Epithelial cell of proximal tubule (primary cell): ENCODE data around the gene ADAMTSL5. TPM values are rescaled to one million over a fixed set of nuclear protein-coding genes. Genes with fewer than 3 reads are reported as not detected.

Source experiments
- DNase-seq: peaks from one replicate; pipeline ENCODE4 v3.0.0-alpha.2; 2011; ENCODE audit warnings: low read depth
- H3K4me3 ChIP-seq: 2 replicates; pipeline ENCODE4 v1.5.1; 2011; ENCODE audit warnings: low read depth, mild to moderate bottlenecking, low read length
- total RNA-seq: library from RNA; depleted of rRNA; stranded (reverse); fragments of >200 nt; gene quantifications from 2 replicates; pipeline ENCODE4 v1.2.3, GENCODE V29; 2015
- TF ChIP-seq, protein P1 (sequence below): conservative IDR thresholded peaks from 2 replicates; pipeline ENCODE4 v1.5.1; 2012; ENCODE audit warnings: low read depth, mild to moderate bottlenecking, low read length

Gene ADAMTSL5
- total RNA-seq, 1 donor from 2014 or later: 0.23 TPM

DNA sequence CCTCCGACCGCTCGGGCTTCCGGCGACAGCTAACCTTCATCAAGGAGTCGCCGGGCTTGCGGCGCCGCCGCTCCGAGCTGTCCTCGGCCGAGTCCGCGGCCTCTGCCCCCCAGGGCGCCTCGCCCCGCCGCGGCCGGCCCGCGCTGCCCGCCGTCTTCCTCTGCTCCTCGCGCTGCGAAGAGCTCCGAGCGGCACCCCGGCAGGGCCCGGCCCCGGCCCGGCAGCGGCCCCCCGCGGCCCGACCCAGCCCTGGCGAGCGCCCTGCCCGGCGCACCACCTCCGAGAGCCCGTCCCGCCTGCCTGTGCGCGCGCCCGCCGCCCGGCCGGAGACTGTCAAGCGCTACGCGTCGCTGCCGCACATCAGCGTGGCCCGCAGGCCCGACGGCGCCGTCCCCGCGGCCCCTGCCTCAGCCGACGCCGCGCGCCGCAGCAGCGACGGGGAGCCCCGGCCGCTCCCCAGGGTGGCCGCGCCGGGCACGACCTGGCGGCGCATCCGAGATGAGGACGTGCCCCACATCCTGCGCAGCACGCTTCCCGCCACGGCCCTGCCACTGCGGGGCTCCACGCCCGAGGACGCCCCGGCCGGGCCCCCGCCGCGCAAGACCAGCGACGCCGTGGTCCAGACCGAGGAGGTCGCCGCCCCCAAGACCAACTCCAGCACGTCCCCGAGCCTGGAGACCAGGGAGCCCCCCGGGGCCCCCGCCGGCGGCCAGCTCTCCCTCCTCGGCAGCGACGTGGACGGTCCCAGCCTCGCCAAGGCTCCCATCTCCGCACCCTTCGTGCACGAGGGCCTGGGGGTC, 43.4 kb downstream of the ADAMTSL5 start:
- TF ChIP-seq, protein P1, sequence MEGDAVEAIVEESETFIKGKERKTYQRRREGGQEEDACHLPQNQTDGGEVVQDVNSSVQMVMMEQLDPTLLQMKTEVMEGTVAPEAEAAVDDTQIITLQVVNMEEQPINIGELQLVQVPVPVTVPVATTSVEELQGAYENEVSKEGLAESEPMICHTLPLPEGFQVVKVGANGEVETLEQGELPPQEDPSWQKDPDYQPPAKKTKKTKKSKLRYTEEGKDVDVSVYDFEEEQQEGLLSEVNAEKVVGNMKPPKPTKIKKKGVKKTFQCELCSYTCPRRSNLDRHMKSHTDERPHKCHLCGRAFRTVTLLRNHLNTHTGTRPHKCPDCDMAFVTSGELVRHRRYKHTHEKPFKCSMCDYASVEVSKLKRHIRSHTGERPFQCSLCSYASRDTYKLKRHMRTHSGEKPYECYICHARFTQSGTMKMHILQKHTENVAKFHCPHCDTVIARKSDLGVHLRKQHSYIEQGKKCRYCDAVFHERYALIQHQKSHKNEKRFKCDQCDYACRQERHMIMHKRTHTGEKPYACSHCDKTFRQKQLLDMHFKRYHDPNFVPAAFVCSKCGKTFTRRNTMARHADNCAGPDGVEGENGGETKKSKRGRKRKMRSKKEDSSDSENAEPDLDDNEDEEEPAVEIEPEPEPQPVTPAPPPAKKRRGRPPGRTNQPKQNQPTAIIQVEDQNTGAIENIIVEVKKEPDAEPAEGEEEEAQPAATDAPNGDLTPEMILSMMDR: no peak
- no peak for DNase-seq
- H3K4me3 ChIP-seq: peak overlapping the region; percentile 46

DNA sequence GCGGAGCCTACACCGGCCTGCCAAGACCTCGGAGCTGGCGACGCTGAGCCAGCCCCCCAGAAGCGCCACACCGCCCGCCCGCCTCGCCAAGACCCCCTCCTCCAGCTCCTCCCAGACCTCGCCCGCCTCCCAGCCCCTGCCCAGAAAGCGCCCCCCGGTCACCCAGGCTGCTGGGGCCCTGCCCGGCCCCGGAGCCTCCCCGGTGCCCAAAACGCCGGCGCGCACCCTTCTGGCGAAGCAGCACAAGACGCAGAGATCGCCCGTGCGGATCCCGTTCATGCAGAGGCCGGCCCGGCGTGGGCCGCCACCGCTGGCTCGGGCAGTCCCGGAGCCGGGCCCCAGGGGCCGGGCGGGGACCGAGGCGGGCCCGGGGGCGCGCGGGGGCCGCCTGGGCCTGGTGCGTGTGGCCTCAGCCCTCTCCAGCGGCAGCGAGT, 44.0 kb downstream of the ADAMTSL5 start:
- TF ChIP-seq, protein P1: no peak
- H3K4me3 ChIP-seq: peak overlapping the region; percentile 25
- DNase-seq: no peak

DNA sequence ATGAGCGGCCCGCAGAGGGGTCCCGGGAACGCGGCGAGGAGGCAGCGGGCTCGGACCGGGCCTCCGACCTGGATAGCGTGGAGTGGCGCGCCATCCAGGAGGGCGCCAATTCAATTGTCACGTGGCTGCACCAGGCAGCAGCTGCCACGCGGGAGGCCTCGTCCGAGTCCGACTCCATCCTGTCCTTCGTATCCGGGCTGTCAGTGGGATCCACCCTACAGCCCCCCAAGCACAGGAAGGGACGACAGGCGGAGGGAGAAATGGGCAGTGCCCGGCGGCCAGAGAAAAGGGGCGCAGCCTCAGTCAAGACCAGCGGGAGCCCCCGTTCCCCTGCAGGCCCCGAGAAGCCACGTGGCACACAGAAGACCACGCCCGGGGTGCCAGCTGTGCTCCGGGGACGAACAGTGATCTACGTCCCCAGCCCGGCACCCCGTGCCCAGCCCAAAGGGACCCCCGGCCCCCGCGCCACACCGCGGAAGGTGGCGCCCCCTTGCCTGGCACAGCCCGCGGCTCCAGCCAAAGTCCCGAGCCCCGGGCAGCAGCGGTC, 44.5 kb downstream of the ADAMTSL5 start:
- H3K4me3 ChIP-seq: peak overlapping the region; percentile 25

DNA sequence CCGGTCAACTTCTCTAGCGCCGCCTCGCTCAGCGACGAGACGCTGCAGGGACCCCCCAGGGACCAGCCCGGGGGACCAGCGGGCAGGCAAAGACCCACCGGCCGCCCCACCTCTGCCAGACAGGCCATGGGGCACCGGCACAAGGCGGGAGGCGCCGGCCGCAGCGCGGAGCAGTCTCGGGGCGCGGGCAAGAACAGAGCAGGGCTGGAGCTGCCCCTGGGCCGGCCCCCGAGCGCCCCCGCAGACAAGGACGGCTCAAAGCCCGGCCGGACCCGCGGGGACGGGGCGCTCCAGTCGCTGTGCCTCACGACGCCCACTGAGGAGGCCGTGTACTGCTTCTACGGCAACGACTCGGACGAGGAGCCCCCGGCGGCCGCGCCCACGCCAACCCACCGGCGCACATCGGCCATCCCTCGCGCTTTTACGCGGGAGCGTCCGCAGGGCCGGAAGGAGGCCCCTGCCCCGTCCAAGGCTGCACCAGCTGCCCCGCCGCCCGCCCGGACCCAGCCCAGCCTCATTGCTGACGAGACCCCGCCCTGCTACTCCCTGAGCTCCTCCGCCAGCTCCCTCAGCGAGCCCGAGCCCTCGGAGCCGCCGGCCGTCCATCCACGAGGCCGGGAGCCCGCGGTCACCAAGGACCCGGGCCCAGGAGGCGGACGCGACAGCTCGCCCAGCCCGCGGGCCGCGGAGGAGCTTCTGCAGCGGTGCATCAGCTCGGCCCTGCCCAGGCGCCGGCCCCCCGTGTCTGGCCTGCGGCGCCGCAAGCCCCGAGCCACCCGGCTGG, 45.1 kb downstream of the ADAMTSL5 start:
- no peak for DNase-seq
- TF ChIP-seq, protein P1: no peak
- H3K4me3 ChIP-seq: no peak overlapping the region

More for the DNA sequence above, 44.5 kb downstream of the ADAMTSL5 start:
- no peak for DNase-seq
- TF ChIP-seq, protein P1: no peak

DNA sequence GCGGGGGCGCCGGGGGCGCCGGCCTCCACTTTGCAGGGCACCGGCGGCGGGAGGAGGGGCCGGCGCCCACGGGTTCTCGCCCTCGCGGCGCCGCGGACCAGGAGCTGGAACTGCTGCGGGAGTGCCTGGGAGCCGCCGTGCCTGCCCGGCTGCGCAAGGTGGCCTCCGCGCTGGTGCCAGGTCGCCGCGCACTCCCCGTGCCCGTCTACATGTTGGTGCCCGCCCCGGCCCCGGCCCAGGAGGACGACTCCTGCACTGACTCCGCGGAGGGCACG, 45.7 kb downstream of the ADAMTSL5 start:
- no peak for DNase-seq
- TF ChIP-seq, protein P1: no peak
- H3K4me3 ChIP-seq: no peak overlapping the region

DNA sequence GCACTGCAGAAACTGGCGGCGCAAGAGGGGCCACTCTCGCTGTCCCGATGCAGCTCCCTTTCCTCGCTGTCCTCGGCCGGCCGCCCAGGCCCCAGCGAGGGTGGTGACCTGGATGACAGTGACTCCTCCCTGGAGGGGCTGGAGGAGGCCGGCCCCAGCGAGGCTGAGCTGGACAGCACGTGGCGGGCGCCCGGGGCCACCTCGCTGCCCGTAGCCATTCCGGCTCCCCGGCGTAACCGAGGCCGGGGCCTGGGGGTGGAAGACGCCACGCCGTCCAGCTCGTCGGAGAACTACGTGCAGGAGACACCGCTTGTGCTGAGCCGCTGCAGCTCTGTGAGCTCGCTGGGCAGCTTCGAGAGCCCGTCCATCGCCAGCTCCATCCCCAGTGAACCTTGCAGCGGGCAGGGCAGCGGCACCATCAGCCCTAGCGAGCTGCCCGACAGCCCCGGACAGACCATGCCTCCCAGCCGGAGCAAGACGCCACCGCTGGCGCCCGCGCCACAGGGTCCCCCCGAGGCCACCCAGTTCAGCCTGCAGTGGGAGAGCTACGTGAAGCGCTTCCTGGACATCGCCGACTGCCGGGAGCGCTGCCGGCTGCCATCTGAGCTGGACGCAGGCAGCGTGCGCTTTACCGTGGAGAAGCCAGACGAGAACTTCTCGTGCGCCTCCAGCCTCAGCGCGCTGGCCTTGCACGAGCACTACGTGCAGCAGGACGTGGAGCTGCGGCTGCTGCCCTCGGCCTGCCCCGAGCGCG, 46.2 kb downstream of the ADAMTSL5 start:
- DNase-seq: no peak
- H3K4me3 ChIP-seq: no peak overlapping the region
- TF ChIP-seq, protein P1: no peak
